EH (cell line): ENCODE data around the gene PHF13.
A peak's percentile ranks its signal among the peaks of the same experiment; 100 is the strongest.
"Not testable (repeated sequence)": the region's sequence is repeated elsewhere in the genome, so short reads cannot be mapped to it uniquely, and the experiment has no call there.

Experiments
- DNase-seq: peaks from one replicate; pipeline ENCODE4 v3.0.0-alpha.2; 2015; ENCODE audit warnings: low read depth

The PHF13 gene

DNA sequence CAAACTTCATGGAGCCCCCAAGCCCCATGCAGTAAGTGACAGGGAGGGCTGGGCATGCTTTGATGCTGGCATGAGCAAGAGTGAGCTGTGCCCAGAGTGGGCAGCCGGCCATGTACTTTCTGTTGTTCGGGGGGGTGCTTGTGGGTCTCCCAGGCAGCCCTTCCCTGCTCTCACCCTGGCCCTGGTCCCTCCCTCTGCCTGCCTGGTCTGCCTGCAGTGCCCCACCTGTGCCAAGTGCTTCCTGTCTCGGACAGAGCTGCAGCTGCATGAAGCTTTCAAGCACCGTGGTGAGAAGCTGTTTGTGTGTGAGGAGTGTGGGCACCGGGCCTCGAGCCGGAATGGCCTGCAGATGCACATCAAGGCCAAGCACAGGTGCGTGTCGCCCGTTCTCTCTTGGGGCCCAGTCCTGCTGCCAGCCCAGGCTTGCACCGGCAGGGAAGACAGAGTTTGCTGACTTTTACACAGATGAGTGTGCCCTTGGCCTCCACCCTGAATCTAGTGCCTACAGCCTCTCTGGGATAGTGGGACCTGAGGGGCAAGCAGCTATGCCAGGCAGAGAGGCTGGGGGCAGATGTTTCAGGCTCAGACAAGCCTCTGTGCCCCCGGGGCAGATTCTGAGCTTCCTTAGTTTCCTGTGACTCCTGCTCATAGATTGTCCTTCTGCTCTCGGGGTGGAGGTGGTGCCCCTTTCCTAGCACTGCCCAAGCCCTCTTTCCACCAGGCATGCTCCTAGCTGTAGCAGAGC, 26.1 kb upstream of the PHF13 start:
- DNase-seq = no peak

DNA sequence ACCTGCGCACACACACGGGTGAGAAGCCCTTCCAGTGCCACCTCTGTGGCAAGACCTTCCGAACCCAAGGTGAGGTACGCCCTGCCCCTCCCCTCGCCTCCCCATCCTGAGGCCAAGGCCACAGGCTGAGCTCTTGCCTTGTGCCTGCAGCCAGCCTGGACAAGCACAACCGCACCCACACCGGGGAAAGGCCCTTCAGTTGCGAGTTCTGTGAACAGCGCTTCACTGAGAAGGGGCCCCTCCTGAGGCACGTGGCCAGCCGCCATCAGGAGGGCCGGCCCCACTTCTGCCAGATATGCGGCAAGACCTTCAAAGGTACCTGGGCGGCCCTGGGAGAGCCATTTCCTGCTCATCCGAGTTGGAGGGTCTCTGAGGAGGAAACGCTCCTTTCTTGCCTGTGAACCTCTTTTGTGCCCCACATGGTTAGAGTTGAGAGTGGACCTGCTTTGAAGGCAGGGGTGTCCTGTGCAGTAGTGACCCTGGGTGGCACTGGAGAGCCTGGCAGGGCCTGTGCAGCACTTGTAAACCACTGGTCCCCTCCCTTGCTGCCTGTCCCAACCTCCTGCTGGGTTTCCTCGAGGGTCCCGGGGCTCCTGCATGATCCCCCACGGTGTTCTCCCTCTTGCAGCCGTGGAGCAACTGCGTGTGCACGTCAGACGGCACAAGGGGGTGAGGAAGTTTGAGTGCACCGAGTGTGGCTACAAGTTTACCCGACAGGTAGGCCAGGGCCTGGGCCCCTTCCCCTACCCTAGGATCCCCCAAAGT, 25.2 kb upstream of the PHF13 start:
- no peak for DNase-seq

DNA sequence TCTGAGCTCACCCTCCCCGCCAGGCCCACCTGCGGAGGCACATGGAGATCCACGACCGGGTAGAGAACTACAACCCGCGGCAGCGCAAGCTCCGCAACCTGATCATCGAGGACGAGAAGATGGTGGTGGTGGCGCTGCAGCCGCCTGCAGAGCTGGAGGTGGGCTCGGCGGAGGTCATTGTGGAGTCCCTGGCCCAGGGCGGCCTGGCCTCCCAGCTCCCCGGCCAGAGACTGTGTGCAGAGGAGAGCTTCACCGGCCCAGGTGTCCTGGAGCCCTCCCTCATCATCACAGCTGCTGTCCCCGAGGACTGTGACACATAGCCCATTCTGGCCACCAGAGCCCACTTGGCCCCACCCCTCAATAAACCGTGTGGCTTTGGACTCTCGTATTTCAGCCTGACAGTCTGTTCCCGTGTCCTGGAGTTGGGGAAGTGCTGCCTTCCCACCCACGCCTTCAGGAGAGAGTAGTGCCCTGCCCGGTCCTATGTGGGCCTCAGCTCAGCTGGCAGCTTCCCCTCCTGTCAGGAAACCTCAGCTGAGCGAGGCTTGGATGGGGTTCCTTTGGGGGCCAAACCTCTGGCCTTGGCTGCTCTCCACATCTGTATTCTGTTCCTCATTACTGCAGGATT, 24.5 kb upstream of the PHF13 start:
- no peak for DNase-seq

DNA sequence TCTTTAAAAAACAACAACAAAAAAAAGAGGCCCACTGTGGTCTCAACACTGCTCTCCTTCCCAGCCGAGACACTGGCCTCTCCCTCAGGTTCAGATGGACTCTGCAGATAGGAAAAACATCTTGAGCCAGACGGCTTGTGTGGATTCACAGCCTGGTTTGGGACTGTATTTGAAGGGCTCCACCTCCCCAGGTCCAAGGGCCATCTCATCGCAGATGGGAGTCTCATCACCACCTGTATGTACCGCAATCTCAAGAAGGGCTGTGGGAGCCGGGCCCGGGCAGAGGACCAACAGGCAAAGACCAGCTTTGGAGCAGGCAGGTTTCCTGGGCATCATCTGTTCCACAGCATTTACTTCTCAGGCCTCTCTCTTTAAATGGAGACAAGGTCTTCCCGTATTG, 23.5 kb upstream of the PHF13 start:
- DNase-seq = no peak

DNA sequence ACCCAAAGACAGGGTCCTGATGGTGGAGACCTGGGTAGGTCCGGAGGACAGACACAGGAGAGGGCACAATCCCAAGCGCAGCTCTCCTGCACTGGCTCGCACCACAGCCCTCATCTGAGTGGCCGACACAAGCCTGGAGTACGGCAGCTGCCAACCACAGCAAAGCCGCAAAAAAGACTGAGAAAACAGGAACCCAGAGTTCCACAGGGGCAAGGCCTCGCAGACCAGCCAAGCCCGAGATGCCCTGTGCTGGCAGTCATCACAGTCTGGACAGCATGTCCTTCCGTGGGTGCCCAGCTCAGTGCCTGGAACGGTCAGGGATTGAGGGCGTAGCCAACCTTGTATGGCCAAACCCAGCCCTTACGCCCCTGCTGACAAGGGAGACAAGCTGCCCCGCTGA, 22.3 kb upstream of the PHF13 start:
- no peak for DNase-seq

DNA sequence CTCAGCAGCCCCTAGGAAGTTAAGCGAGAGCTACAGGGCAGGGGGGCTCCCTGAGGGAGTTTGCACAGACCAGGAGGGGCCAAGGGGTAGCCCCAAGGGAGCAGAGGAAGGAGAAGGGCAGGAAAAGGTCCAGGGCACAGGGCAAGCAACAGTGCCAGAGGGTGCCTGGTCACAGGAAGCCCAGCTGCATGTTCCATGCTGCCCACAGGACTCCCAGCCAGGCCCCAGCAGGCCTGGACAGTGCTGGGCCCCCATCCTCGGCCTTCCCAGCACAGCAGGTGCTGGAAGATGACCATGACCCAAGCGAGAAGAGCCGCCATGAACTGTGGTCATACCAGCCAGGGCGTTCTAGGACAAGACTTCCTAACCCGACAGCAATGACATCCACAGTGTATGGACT, 21.9 kb upstream of the PHF13 start:
- DNase-seq = no peak

DNA sequence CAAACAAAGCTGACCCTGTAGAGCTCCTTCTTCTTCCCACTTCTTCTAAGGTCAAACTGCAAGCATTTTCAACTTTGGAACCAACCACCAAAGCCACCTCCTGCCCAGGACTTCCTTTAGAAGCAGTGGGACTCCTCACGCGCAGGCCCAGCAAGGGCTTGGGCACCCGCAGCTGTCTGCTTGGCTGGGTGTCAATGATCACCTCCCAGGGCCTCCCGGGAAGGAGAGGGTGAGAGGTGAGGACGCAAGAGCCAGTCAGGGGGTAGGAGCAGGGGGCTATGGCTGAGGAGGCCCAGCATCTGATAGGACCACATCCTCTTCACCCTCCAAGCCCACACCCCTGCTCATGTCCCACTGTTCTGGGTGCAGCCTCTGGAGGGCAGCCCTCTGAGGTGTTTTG, 21.1 kb upstream of the PHF13 start:
- DNase-seq = no peak

DNA sequence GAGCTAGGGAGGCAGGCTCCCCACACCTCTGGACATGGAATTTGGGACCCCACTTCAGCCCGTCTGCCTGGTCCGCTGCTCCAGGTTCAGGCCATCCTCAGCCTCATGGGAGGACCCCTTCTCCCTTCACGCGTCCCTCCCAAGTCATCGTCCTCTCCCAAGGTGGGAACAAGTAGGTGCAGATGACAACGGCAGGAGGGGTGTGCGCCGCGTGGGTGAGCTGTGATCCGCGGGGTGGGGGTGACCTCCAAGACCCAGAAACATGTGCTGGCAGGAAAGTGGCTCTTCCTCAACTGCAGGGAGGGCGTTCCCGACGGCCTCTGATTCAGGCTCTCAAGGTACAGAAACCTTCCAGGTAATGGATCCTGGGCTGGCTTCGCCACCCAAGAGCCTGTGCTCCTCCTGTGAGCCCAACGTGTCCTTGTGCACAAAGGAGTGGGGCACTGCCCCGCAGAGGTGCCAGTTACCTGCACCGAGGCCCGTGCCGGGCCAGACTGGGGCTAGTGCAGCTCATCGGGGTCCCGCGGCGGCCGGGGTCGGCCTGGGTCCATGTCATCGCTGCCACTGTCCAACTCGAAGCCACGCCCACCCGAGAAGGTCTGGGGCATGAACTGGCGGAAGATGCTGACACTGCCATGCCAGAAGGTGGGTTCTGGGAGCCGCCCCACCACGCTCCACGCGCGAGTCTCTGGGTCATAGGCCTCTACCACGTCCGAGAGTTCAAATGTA, 20.5 kb upstream of the PHF13 start:
- no peak for DNase-seq

DNA sequence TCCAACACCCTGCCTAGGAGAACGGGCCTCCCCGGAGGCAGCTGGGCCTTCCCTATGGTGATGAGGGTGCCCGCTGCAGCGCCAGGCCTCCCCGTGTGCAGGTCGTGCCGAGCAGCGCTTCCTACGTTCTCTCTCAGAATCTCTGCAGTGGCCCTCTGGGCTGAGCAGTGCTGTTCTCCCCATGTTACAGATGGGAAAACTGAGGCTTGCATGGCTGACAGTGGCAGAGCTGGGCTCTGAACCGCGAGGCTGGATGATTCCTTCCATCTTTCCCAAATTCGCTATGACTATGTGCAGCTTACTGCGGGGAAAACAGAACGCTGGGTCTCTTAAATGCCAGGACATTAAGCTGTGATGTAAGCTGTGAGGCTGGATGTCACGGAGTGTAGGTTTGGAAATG, 19.7 kb upstream of the PHF13 start:
- no peak for DNase-seq

DNA sequence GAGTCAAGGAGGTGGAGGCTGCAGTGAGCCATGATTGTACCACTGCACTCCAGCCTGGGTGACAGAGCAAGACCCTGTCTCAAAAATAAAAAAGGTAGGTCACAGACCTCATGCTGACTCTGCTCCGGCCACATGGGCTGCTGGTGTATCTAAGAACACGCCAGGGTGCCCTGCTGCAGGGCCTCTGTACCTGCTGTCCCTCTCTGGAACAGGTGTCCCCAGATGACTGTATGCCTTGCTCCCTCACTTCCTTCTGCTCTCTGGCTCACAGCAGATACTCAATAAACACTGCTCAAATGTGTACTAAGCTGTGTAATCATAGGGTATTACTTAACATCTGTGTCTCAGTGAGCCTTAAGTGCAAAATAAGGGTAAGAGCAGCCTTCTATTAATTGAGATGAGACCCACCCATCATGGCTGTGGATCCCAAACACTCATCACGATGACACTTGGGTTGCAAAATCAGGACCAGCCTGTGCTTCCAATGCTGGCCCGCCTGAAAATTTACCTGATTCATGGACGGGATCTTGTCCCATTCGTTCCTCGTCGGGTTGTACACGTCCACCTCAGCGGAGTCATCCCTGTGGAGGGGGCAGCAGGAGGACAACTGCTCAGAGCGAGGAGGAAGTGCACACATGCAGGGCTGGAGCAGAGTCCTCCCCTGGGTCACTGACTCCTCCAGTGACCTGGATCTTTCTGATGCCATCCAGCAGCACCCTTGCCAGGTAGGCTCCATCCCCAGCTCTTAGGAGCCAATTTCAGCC, 18.4 kb upstream of the PHF13 start:
- no peak for DNase-seq

DNA sequence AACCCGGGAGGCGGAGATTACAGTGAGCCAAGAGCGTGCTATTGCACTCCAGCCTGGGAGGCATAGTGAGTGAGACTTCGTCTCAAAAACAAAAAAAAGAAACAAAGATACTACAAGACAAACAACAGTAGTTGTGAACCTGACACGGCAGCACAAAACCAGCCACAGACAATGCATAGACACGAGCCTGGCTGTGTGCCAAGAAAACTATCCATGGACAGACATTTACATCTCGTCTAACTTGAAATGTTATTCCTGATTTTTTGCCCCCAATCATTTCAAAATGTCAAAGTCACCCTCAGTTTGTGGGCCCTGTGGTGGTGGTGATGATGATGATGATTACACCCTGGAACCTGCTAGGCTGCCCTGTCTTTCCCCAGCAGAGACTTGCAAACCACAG, 17.2 kb upstream of the PHF13 start:
- no peak for DNase-seq

DNA sequence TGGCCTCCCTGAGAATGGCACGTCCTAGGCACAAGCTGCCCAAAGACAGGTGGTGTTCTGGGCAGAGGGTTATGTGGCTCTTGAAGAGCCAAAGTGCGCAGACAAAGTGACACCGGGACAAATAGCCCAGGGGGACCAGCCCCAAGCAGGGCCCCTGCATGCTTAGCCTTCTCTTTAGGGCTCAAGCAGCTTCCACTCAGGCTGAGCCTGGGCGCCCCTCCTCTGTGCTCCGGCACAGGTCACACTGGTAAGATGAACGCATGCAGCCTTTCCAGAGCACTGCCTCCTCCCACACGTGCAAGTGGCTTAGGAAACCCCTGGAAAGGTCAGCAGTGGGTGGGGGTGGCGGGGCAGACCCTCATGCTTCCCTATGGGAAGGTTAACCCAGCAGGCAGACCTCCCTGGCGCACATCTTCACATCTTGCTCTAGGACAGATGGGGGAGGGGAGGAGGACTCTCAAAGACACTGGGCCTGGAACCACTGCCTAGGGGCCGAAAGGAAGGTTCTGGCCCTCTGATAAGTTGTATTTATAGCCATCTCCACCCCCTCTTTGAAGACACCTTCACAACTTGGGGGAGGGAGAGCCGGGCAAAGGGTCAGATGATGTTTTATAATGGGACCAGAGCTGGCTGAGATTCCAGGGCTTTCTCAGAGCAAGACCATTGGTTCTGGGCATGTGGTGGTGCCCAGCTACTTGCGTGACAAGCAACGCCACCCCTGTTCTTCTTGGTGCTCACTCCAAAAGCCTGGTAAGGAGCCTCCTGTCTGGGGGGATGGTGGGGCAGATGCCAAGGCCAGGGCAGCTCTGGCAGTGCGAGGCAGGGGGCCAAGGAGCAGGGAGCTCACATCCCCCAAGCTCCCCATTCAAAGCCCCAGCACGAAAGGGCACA, 16.4 kb upstream of the PHF13 start:
- no peak for DNase-seq

DNA sequence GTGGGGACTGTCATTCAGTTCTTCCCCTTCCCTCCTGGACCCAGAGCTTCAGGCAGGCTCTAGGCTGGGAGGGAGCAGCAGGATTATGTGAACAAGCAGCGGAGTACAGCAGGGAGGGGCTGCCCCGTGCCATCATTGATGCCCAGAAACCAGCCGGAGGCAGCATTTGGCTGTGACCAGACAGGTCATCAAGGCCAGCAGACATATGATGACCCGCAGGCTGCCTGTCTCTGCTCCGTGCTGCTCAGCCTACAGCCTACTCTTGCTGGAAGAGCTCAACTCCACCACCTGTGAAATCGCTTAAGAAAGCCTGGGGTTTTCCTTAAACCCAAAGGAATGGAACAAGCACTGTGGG, 15.8 kb upstream of the PHF13 start:
- DNase-seq = no peak

DNA sequence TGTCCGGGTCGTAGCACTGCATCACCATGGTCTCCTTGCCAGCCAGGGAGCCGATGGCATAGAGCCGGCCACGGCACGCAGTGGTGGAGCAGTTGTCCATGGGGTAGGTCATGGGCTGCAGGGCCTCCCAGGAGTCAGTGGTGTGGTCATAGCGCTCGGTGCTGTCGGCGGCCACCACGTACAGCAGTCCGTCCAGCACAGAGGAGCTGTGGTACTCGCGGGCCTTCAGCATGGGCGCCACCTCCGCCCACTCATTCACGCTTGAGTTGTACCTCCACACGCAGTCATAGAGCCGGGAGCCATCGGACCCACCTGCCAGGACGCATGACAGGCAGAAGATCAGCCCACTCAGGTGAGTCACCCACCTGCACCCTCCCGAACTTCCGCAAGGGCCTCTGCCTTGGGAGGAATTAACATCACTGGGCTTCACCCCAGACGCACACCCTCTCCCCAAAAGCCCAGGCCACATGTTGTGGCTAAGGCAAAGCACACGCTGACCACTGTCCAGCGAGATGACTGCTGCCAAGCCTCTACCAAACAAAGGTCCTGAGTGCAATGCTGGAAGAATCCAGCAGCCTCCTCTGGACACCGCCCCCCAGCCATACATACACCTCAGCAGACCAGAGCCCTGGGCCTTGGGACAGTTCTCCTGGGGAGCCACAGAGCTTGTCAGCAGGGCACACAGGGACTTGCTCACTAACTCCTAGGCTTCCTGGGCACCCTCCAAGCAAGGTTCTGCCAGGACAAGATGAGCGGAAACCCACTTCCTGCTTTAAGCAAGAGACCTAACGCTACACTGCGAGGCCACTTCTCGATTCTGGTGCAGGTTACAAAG, 14.2 kb upstream of the PHF13 start:
- DNase-seq = peak; percentile 23

DNA sequence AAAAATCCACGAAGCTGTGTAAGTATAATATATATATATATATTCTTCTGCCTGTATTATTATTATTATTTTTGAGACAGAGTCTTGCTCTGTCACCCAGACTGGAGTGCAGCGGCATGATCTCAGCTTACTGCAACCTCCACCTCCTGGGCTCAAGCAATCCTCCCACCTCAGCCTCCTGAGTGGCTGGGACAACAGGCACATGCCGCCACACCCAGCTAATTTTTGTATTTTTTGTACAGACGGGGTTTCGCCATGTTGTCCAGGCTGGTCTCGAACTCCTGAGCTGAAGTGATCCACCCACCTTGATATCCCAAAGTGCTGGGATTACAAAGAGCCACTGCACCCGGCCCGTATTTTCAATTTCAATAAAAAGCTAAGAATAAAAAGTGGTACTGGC, 13.5 kb upstream of the PHF13 start:
- not testable (repeated sequence) for DNase-seq

DNA sequence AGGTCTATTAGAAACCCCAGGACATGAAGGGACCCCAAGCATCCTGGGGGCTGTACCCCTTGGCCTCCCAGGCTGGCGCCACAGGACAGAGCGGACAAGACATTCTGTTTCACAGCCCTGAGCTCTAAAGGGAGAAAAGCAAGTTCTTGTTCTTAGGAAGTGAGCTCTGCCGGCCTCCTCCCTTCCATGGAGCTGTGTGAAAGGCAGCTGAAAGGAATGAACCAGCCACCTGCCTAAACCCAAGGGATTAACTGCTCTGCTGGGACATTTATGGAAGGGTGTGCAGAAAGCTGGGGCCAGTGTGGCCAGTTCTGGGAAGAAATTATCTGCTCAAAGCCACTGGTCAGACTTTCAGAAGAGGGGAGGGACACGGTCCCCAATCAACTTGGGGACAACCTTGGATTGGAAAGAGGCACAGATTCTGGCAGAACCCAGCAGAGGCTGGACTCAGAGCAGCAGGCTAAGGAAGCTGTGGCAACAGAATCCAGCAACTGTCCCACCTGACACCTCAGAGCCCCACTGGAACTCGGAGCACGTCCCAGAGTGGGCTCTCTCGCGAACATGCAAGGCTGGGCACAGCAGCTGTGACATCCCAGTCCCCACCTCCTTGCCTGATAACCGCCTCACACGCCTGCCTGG, 13.0 kb upstream of the PHF13 start:
- peak; percentile 25 for DNase-seq

DNA sequence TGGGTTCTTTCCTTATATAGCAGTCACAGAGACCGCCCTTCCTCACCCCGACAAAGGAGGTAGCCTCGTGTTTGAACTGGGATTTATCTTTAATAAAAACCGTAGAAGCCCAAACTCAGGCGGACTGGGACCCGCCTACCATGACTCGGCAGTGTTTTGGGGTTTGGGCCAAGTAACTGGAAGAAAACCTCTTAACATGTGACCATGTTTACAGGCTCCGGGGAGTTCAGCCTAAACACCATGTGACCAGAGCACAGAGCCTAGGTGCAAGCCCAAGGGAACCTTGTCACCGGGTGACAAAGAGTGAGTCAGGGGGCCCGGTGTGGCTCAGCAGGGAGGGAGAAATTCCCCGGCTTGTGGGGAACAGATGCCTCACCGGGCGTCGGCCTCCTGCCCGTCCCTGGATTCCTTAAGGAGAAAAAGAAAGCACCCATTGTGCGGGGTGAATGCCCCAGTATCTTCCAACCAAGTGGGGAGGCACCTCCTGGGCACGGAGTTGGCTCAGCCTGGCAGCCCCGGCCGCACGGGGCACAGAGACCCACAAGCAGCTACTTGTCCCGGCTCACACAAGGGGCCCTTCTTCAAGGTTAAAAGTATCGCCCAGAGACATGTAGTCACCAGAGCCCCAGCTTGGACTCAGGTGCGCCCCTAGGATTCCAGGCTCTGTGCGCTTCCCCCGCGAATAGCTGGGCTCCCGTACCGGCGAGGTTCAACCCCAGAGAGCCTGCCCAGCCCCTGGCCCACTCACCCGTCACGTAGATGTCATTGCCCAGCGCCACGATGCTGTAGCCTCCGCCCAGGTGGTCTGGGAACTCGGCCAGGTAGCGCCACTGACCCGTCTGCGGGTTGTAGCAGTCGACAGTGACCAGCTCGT, 12.2 kb upstream of the PHF13 start:
- peak; percentile 92 for DNase-seq

DNA sequence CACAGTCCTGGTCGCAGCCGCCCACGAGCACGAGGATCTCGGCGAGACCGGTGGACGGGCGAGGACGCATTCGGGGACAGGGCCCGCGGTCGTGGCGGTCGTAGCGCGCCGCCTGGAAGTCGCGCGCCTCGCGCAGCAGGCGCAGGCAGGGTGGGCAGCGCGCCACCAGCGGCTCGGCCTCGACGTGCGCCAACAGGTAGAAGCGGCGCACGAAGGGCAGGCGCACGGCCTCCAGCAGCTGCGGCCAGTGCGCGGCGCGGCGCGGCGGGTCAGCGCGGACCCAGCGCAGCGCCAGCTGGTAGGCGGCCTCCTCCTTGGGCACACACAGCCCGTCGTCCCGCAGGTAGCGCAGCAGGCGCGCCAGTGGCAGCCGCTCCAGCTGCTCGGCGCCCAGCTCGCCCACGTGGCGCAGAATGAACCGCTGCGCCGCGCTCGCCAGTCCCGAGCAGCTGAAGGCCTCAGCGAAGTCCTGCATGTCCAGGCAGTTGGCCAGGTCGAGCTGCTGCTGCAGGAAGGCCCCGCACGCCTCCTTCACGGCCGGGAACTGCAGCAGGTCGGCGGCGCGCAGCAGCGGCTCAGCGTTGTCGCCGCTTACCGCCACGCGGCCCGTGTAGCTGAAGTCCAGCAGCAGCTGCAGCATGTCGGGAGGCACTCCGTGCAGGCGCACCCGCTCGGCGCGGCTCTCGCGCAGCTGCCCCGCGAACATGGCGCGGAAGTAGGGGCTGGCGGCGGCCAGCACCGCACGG, 11.4 kb upstream of the PHF13 start:
- no peak for DNase-seq
